Measurements from ENCODE around the gene NPIPB13. TPM values are rescaled to one million over a fixed set of nuclear protein-coding genes. Genes with fewer than 3 reads are reported as not detected.

NPIPB13 gene
- total RNA-seq, 1 donor from 2014 or later: 19.9 TPM

Other genes with a start within 250 kb of the NPIPB13 start
- gene DOC2A, start 237.5 kb downstream of the NPIPB13 start, total RNA-seq: 2.6 TPM
- gene C16orf92, start 225.3 kb downstream of the NPIPB13 start, total RNA-seq: not detected
- gene TLCD3B, start 217.2 kb downstream of the NPIPB13 start, total RNA-seq: not detected
- gene ALDOA, start 182.7 kb downstream of the NPIPB13 start, total RNA-seq: 689 TPM
- gene PPP4C, start 172.5 kb downstream of the NPIPB13 start, total RNA-seq: 74.2 TPM
- gene TBX6, start 156.6 kb downstream of the NPIPB13 start, total RNA-seq: 1.4 TPM
- 93.6 TPM for gene YPEL3, start 152.3 kb downstream of the NPIPB13 start, total RNA-seq
- 11.5 TPM for gene GDPD3, start 134.9 kb downstream of the NPIPB13 start, total RNA-seq
- 93.7 TPM for gene MAPK3, start 125.3 kb downstream of the NPIPB13 start, total RNA-seq
- gene CORO1A, start 64.9 kb downstream of the NPIPB13 start, total RNA-seq: 70.0 TPM
- 59.3 TPM for gene BOLA2B, start 54.8 kb downstream of the NPIPB13 start, total RNA-seq
- gene SLX1A, start 54.6 kb downstream of the NPIPB13 start, total RNA-seq: 49.4 TPM
- 10.6 TPM for gene SULT1A3, start 49.2 kb downstream of the NPIPB13 start, total RNA-seq
- gene CD2BP2, start 106.8 kb upstream of the NPIPB13 start, total RNA-seq: 51.5 TPM
- 36.0 TPM for gene TBC1D10B, start 122.0 kb upstream of the NPIPB13 start, total RNA-seq
- not detected for gene MYL11, start 126.3 kb upstream of the NPIPB13 start, total RNA-seq
- 8.6 TPM for gene SEPTIN1, start 134.1 kb upstream of the NPIPB13 start, total RNA-seq
- 6.1 TPM for gene ZNF48, start 146.9 kb upstream of the NPIPB13 start, total RNA-seq
- 4.5 TPM for gene ZNF771, start 159.1 kb upstream of the NPIPB13 start, total RNA-seq
- 17.9 TPM for gene DCTPP1, start 181.6 kb upstream of the NPIPB13 start, total RNA-seq
- 54.9 TPM for gene SEPHS2, start 197.4 kb upstream of the NPIPB13 start, total RNA-seq
- 62.8 TPM for gene ITGAL, start 224.3 kb upstream of the NPIPB13 start, total RNA-seq

Measured in upper lobe of right lung (tissue), 1 donor.